Glutamatergic neuron (in vitro differentiated cells): ENCODE results near the gene FGGY. TPM values are rescaled to one million over a fixed set of nuclear protein-coding genes. Genes with fewer than 3 reads are reported as not detected.

Experiments used
- DNase-seq: peaks from one replicate; pipeline ENCODE4 v3.0.0; 2022
- H3K27ac Mint-ChIP-seq: one replicate; pipeline ENCODE4 v1.8.0; 2020; ENCODE audit warnings: mild to moderate bottlenecking, mixed read lengths, inconsistent platforms; ENCODE audit not compliant: unreplicated experiment
- H3K27me3 Mint-ChIP-seq: one replicate; pipeline ENCODE4 v1.8.0; 2020; ENCODE audit warnings: mild to moderate bottlenecking, moderate library complexity, mixed read lengths, inconsistent platforms; ENCODE audit not compliant: unreplicated experiment
- H3K36me3 Mint-ChIP-seq: one replicate; pipeline ENCODE4 v1.8.0; 2020; ENCODE audit warnings: mild to moderate bottlenecking, mixed read lengths, inconsistent platforms; ENCODE audit not compliant: unreplicated experiment
- H3K4me1 Mint-ChIP-seq: one replicate; pipeline ENCODE4 v1.8.0; 2020; ENCODE audit warnings: mild to moderate bottlenecking, low read depth, mixed read lengths, inconsistent platforms; ENCODE audit not compliant: unreplicated experiment
- H3K4me3 Mint-ChIP-seq: one replicate; pipeline ENCODE4 v1.8.0; 2020; ENCODE audit warnings: mild to moderate bottlenecking, mixed read lengths, inconsistent platforms; ENCODE audit not compliant: unreplicated experiment
- H3K9me3 Mint-ChIP-seq: one replicate; pipeline ENCODE4 v1.8.0; 2020; ENCODE audit warnings: mild to moderate bottlenecking, moderate library complexity, mixed read lengths, inconsistent platforms; ENCODE audit not compliant: unreplicated experiment
- total RNA-seq: library from RNA; stranded (reverse); fragmentation: NEBNext Ultra II Directional; extraction: Animal tissue kit (Norgen Biotek cat#: 25700); gene quantifications from one replicate; pipeline ENCODE4 v1.2.1, GENCODE V29; 2021; ENCODE audit not compliant: unreplicated experiment
- TF ChIP-seq, protein P1 (sequence below): fragments of 200-600 bp; sonication (generic); IDR thresholded peaks from one replicate; pipeline ENCODE4 v1.5.0; 2021; ENCODE audit not compliant: partially characterized antibody, unreplicated experiment

The FGGY gene
- total RNA-seq, 1 donor from 2014 or later: 11.6 TPM

DNA sequence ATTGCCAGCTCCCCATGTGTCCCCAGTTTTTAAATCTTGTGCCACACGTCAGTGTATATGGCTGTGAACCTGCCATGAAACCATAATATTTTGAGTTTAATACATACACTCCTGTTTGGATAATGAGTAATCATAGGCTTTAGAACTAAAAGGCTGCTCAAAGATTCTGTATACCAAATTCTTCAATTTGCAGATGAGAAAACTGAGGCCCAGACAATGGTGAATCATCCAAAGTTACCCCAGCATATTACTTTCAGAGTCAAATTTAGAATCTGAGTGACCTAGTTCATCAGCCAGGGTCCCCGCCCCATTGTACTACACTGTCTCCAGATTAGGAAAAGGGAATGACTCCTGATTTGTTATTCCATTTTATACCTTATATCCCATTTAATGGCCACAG, 224.6 kb downstream of the FGGY start:
- DNase-seq: no peak
- Mint-ChIP-seq H3K36me3 (no peaks in the 10 kb centered on the region), H3K4me1 (no peaks in the 10 kb centered on the region), H3K4me3 (no peak overlapping the region), H3K27ac (no peak overlapping the region), H3K27me3 (no peaks in the 10 kb centered on the region), H3K9me3 (peaks cover 2% of the 10 kb centered on the region)
- TF ChIP-seq, protein P1, sequence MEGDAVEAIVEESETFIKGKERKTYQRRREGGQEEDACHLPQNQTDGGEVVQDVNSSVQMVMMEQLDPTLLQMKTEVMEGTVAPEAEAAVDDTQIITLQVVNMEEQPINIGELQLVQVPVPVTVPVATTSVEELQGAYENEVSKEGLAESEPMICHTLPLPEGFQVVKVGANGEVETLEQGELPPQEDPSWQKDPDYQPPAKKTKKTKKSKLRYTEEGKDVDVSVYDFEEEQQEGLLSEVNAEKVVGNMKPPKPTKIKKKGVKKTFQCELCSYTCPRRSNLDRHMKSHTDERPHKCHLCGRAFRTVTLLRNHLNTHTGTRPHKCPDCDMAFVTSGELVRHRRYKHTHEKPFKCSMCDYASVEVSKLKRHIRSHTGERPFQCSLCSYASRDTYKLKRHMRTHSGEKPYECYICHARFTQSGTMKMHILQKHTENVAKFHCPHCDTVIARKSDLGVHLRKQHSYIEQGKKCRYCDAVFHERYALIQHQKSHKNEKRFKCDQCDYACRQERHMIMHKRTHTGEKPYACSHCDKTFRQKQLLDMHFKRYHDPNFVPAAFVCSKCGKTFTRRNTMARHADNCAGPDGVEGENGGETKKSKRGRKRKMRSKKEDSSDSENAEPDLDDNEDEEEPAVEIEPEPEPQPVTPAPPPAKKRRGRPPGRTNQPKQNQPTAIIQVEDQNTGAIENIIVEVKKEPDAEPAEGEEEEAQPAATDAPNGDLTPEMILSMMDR: no peak

DNA sequence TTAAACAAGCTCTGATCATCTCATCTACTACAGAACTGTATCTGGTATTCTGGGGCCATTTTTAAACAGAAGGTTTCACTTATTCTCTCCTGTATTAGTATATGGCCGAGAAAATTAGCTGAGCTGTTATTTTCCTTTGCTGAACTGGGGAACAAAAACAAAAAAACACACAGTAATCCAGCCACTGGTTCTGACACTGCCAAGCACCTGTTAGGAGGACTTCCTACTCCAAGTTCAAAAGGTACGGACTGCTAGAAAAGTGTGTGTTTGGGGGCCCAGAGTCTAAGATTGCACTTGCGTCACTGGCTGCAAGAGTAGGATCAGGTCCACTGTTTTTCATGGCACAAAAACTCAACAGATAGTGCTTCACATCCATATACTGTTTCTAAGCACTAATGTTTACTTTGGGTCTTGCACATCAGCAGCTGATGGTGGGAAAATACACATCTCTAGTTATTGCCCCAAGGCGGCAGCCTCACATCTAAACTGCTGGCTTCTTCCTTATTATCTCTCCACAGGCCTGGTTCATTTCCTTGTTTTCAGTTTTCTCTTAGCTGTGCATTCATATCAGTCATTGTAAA, 226.1 kb downstream of the FGGY start:
- Mint-ChIP-seq H3K27me3 (no peaks in the 10 kb centered on the region), H3K9me3 (peaks cover 2% of the 10 kb centered on the region), H3K4me3 (no peak overlapping the region), H3K4me1 (no peaks in the 10 kb centered on the region), H3K27ac (no peak overlapping the region), H3K36me3 (no peaks in the 10 kb centered on the region)
- no peak for DNase-seq
- TF ChIP-seq, protein P1: no peak

DNA sequence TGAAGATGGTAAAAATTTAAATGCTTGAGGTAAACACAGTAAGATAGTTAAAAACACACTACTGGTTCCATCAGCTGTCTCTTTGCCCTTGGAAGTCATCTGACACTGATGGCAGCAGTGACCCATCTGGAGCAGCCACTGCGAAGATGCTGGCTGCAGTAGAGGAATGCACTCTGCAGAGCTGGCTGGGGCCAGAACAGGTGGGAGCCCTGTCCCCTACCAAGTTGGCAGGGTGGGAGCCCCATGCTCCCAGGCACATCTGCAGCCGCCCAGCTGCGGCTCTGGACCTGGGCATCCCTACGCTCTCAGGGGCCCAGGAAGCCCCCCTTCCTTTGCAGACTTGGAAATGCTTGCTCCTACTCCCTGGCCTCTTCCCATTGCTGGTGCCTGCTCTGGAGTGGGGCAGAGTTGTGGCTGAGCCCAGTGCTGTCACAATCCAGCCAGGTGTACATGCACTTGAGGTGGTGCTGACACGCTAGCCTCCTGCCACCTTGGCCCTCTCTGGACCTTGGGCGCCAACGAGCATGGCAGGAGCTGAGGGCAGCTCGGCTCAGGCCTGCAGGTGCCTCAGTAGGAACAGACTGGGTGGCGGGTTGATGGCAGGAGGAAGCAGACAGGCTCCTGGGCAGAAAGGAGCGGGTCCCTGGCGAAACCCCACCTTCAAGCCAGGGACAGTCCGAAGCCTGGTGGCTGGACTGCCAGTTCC, 227.0 kb downstream of the FGGY start:
- no peak overlapping the region for H3K27ac Mint-ChIP-seq
- no peaks in the 10 kb centered on the region for H3K27me3 Mint-ChIP-seq
- no peak overlapping the region for H3K4me3 Mint-ChIP-seq
- DNase-seq: no peak
- no peaks in the 10 kb centered on the region for H3K36me3 Mint-ChIP-seq
- H3K9me3 Mint-ChIP-seq: peaks cover 2% of the 10 kb centered on the region
- no peaks in the 10 kb centered on the region for H3K4me1 Mint-ChIP-seq
- TF ChIP-seq, protein P1: no peak

DNA sequence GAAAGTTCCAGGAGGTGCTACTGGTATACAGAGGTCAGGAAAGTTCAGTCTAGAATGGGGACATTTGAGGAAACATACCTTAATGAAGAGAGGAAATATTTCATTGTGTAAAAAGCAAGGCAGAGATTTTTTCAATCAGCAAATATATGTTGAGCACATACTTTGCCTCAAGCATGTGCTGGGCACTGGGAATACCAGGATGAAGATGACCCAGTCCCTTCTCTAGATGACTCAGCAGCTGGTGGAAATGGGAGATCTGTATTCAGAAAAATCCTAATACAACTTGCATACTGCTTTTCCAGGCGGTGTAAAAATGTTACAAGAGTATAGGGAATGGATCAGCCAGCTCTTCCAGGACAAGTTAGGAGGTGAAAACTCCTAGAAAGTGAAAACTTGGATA, 229.3 kb downstream of the FGGY start:
- TF ChIP-seq, protein P1: no peak
- H3K4me1 Mint-ChIP-seq: no peaks in the 10 kb centered on the region
- no peaks in the 10 kb centered on the region for H3K36me3 Mint-ChIP-seq
- H3K27ac Mint-ChIP-seq: no peak overlapping the region
- DNase-seq: no peak
- H3K9me3 Mint-ChIP-seq: peaks cover 2% of the 10 kb centered on the region
- H3K27me3 Mint-ChIP-seq: no peaks in the 10 kb centered on the region
- H3K4me3 Mint-ChIP-seq: no peak overlapping the region

DNA sequence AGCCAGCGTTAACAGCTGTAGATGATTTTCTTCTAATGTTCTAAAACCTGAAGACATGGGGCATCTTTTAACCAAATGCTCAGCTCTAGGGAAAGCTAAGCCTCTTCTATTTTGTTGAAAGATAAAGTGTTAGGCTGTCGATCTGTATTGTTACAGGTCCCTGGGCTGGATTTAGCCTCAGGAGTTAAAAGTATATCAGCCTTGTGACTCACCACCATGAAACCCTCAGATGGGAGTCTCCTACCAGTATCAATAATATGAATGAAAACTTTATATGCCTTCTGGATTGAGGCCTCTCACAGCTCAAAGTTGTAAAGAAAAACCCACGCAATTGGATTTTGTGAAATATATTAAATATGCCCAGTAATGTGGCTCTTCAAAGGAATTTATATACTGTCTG, 231.6 kb downstream of the FGGY start:
- peaks cover 2% of the 10 kb centered on the region for H3K9me3 Mint-ChIP-seq
- H3K4me3 Mint-ChIP-seq: no peak overlapping the region
- no peak for DNase-seq
- H3K4me1 Mint-ChIP-seq: no peaks in the 10 kb centered on the region
- TF ChIP-seq, protein P1: no peak
- H3K36me3 Mint-ChIP-seq: no peaks in the 10 kb centered on the region
- H3K27me3 Mint-ChIP-seq: no peaks in the 10 kb centered on the region
- no peak overlapping the region for H3K27ac Mint-ChIP-seq
